PC-9 (cell line): ENCODE data around the gene EIF3CL.
"Not testable (repeated sequence)": the region's sequence is repeated elsewhere in the genome, so short reads cannot be mapped to it uniquely, and the experiment has no call there.

Experiments used
- EZH2 ChIP-seq: fragments of 200-600 bp; sonication (generic); IDR thresholded peaks from 2 replicates; pipeline ENCODE4 v1.8.0; 2017; ENCODE audit warnings: antibody characterized with exemption, low read depth
- TF ChIP-seq, protein P1 (sequence below): fragments of 200-600 bp; sonication (generic); conservative IDR thresholded peaks from 2 replicates; pipeline ENCODE4 v1.6.1; 2017; ENCODE audit warnings: mixed run types, antibody characterized with exemption, mild to moderate bottlenecking, moderate library complexity

DNA sequence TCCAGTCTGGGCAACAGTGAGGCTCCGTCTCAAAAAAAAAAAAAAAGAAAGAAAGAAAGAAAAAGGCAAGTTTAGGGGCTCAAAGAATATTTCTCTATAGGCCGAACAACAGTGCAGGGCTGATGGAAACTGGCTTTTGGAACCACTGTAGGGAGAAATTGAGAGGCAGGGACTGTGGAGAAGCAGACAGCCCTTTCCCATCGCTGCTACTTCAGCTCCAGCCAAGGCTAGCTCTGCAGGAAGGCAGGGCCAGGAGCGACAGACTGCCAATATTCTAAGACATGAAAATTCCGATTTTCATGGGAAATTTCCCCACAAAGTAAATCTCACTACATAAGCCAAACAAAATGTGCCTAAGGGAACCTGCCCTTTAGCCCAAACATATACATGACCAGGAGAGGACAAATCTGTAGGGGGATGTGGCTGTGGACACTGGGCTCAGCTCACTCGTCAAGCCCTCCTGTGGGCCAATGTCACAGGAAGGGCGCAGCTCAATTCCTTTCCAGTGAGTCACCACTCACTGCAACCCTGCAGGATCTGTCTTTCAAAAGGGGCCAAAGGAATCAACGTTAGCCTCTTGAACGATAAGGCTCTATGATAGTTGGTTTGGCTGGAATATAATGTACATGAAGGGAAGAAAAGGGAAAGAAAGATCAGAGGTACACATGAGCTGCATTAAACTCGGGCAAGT lies 21.3 kb downstream of the EIF3CL start:
- TF ChIP-seq, protein P1, sequence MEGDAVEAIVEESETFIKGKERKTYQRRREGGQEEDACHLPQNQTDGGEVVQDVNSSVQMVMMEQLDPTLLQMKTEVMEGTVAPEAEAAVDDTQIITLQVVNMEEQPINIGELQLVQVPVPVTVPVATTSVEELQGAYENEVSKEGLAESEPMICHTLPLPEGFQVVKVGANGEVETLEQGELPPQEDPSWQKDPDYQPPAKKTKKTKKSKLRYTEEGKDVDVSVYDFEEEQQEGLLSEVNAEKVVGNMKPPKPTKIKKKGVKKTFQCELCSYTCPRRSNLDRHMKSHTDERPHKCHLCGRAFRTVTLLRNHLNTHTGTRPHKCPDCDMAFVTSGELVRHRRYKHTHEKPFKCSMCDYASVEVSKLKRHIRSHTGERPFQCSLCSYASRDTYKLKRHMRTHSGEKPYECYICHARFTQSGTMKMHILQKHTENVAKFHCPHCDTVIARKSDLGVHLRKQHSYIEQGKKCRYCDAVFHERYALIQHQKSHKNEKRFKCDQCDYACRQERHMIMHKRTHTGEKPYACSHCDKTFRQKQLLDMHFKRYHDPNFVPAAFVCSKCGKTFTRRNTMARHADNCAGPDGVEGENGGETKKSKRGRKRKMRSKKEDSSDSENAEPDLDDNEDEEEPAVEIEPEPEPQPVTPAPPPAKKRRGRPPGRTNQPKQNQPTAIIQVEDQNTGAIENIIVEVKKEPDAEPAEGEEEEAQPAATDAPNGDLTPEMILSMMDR, result not testable (repeated sequence)
- TF ChIP-seq EZH2, result not testable (repeated sequence)
